Measurements from ENCODE around the gene KCNK1. TPM values are rescaled to one million over a fixed set of nuclear protein-coding genes. Genes with fewer than 3 reads are reported as not detected.

Gene KCNK1
- total RNA-seq, 1 experiment from 2014 or later: not detected

DNA sequence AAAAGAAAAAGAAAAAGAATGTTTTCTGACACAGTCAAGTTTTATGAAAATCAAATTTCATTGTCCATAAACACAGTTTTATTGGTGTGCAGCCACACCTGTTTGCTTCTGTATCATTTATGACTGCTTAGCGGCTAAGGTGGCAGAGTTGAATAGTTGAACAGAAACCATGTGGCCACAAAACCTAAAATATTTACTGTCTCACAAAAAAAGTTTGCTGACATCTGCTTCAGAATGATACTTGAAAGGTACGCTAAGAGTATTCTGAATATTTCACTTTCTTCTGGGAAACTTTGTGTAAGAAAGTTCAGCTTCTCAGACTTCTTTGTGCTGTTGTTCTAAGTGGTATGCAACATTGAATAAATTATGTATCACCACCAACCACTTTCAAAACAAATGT is 6.2 kb downstream of the KCNK1 start:
- no peaks in the 10 kb centered on the region for H3K36me3 ChIP-seq (ENCODE audit: control insufficient read depth, insufficient read depth, low read length)
- Mint-ChIP-seq H3K27me3 (ENCODE audit: insufficient read depth, unreplicated experiment) (peaks cover 19% of the 10 kb centered on the region), H3K4me3 (ENCODE audit: unreplicated experiment) (no peak overlapping the region), H3K27ac (ENCODE audit: unreplicated experiment) (no peak overlapping the region), H3K9me3 (ENCODE audit: unreplicated experiment) (no peaks in the 10 kb centered on the region), H3K36me3 (ENCODE audit: insufficient read depth, unreplicated experiment) (no peaks in the 10 kb centered on the region), H3K4me1 (ENCODE audit: low read depth, unreplicated experiment) (no peaks in the 10 kb centered on the region)
- intact Hi-C loops (cut with micrococcal nuclease; ENCODE audit: unreplicated experiment): no loop called here
- DNase-seq: no peak
- H3K27me3 ChIP-seq (replicated peaks; ENCODE audit: control insufficient read depth, insufficient read depth, low read length): no peaks in the 10 kb centered on the region
- ChIA-PET CTCF (no interaction called here), POLR2A (no interaction called here)
- H3K4me3 ChIP-seq (ENCODE audit: low read depth, low read length): no peak overlapping the region
- TF ChIP-seq, protein P1, sequence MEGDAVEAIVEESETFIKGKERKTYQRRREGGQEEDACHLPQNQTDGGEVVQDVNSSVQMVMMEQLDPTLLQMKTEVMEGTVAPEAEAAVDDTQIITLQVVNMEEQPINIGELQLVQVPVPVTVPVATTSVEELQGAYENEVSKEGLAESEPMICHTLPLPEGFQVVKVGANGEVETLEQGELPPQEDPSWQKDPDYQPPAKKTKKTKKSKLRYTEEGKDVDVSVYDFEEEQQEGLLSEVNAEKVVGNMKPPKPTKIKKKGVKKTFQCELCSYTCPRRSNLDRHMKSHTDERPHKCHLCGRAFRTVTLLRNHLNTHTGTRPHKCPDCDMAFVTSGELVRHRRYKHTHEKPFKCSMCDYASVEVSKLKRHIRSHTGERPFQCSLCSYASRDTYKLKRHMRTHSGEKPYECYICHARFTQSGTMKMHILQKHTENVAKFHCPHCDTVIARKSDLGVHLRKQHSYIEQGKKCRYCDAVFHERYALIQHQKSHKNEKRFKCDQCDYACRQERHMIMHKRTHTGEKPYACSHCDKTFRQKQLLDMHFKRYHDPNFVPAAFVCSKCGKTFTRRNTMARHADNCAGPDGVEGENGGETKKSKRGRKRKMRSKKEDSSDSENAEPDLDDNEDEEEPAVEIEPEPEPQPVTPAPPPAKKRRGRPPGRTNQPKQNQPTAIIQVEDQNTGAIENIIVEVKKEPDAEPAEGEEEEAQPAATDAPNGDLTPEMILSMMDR (IDR thresholded peaks at IDR 0.05; ENCODE audit: insufficient read depth in 1 of 2, low read depth in 1 of 2, low read length in 1 of 2, severe bottlenecking in 1 of 2, unreplicated experiment in 1 of 2): no peak
- BruUV-seq (replicated peaks): no TSS peak
- no peaks in the 10 kb centered on the region for H3K9me3 ChIP-seq
- no peaks in the 10 kb centered on the region for H3K4me1 ChIP-seq

DNA sequence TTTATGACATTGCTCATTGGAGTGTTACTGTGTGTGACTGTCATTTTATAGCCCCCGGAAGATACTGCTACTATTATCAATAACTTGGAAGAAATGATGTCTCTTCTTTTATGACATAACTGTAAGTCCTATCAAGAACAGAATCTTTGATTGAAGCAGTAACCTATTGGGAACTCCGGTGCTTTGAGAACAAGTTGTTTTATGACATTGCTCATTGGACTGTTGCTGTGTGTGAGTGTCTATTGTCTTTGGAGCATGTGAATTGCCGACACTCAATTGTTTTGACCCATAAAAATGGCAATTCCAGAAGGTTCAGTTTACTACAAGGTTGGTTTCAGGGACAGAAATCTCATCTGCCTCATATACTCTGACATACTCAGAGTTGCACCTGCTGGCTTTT is 8.0 kb downstream of the KCNK1 start:
- peaks cover 14% of the 10 kb centered on the region for H3K27me3 Mint-ChIP-seq (ENCODE audit: insufficient read depth, unreplicated experiment)
- Histone ChIP-seq H3K9me3 (no peaks in the 10 kb centered on the region), H3K4me1 (no peaks in the 10 kb centered on the region), H3K27me3 (replicated peaks; ENCODE audit: control insufficient read depth, insufficient read depth, low read length) (no peaks in the 10 kb centered on the region), H3K36me3 (ENCODE audit: control insufficient read depth, insufficient read depth, low read length) (no peaks in the 10 kb centered on the region), H3K4me3 (ENCODE audit: low read depth, low read length) (no peak overlapping the region)
- no TSS peak for BruUV-seq (replicated peaks)
- no peak overlapping the region for H3K4me3 Mint-ChIP-seq (ENCODE audit: unreplicated experiment)
- intact Hi-C loops (cut with micrococcal nuclease; ENCODE audit: unreplicated experiment): no loop called here
- H3K4me1 Mint-ChIP-seq (ENCODE audit: low read depth, unreplicated experiment): no peaks in the 10 kb centered on the region
- no peaks in the 10 kb centered on the region for H3K36me3 Mint-ChIP-seq (ENCODE audit: insufficient read depth, unreplicated experiment)
- DNase-seq: no peak
- CTCF ChIA-PET: no interaction called here
- TF ChIP-seq, protein P1 (IDR thresholded peaks at IDR 0.05; ENCODE audit: insufficient read depth in 1 of 2, low read depth in 1 of 2, low read length in 1 of 2, severe bottlenecking in 1 of 2, unreplicated experiment in 1 of 2): no peak
- POLR2A ChIA-PET: no interaction called here
- H3K27ac Mint-ChIP-seq (ENCODE audit: unreplicated experiment): no peak overlapping the region
- H3K9me3 Mint-ChIP-seq (ENCODE audit: unreplicated experiment): no peaks in the 10 kb centered on the region

DNA sequence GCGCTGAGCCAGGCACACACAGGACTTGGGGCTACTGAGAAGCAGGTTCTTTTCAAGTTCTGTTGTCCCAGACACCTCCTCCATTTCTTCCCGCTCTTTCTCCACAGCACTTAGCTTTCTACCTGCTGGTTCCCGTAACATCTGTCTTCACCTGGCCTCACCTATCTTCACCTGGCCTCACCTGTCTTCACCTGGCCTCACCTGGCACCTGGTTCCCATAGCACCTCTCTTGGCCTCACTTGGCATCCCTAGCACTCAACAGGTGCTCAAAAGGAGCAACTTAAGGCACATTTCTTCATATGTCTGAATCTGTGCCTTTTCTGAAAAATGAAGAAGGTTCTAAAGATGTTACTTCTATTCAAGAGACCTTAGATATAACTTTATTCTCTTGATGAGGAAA is 10.4 kb downstream of the KCNK1 start:
- Mint-ChIP-seq H3K9me3 (ENCODE audit: unreplicated experiment) (no peaks in the 10 kb centered on the region), H3K27me3 (ENCODE audit: insufficient read depth, unreplicated experiment) (peaks cover 16% of the 10 kb centered on the region), H3K27ac (ENCODE audit: unreplicated experiment) (no peak overlapping the region), H3K36me3 (ENCODE audit: insufficient read depth, unreplicated experiment) (no peaks in the 10 kb centered on the region), H3K4me3 (ENCODE audit: unreplicated experiment) (no peak overlapping the region), H3K4me1 (ENCODE audit: low read depth, unreplicated experiment) (no peaks in the 10 kb centered on the region)
- Histone ChIP-seq H3K4me3 (ENCODE audit: low read depth, low read length) (no peak overlapping the region), H3K9me3 (no peaks in the 10 kb centered on the region), H3K36me3 (ENCODE audit: control insufficient read depth, insufficient read depth, low read length) (no peaks in the 10 kb centered on the region), H3K27me3 (replicated peaks; ENCODE audit: control insufficient read depth, insufficient read depth, low read length) (no peaks in the 10 kb centered on the region), H3K4me1 (no peaks in the 10 kb centered on the region)
- no TSS peak for BruUV-seq (replicated peaks)
- TF ChIP-seq, protein P1 (IDR thresholded peaks at IDR 0.05; ENCODE audit: insufficient read depth in 1 of 2, low read depth in 1 of 2, low read length in 1 of 2, severe bottlenecking in 1 of 2, unreplicated experiment in 1 of 2): no peak
- intact Hi-C loops (cut with micrococcal nuclease; ENCODE audit: unreplicated experiment): no loop called here
- POLR2A ChIA-PET: no interaction called here
- DNase-seq: no peak
- CTCF ChIA-PET: no interaction called here
